ENCODE measurements around the gene ASXL1. TPM values are rescaled to one million over a fixed set of nuclear protein-coding genes. Genes with fewer than 3 reads are reported as not detected.

Gene ASXL1
- total and polyA plus RNA-seq, 2 experiments from 2014 or later, result 10.4 to 29.0 TPM

GRCh38 chr20:32350421-32350820 lies 7.7 kb upstream of the ASXL1 start:
- H3K79me2 ChIP-seq (replicated peaks; ENCODE audit: insufficient read depth), result no peaks in the 10 kb centered on the region
- no peaks in the 10 kb centered on the region for H3K9me2 ChIP-seq (ENCODE audit: insufficient read depth)
- peaks cover 6% of the 10 kb centered on the region for H3K27me3 Mint-ChIP-seq (ENCODE audit: insufficient read depth, low read depth, poor library complexity)
- H3K27me3 ChIP-seq (ENCODE audit: insufficient read depth), result peaks cover 17% of the 10 kb centered on the region; the same call in 1 of the 2 replicates
- H3K4me1 Mint-ChIP-seq, result no peaks in the 10 kb centered on the region
- H3K4me3 ChIP-seq, result no peak overlapping the region
- DNase-seq (ENCODE audit: low spot score) (no peak), ATAC-seq (no peak)
- no peak overlapping the region for H2AFZ ChIP-seq
- no peak overlapping the region for H3K4me3 Mint-ChIP-seq
- peaks cover 9% of the 10 kb centered on the region; the same call in 1 of the 2 replicates for H4K20me1 ChIP-seq (replicated peaks; ENCODE audit: insufficient read depth)
- no peaks in the 10 kb centered on the region for H3K36me3 ChIP-seq (ENCODE audit: insufficient read depth)
- no peak for TF ChIP-seq STAT1 (IDR thresholded peaks at IDR 0.05; ENCODE audit: unreplicated experiment)
- no peak for TF ChIP-seq ZNF462 (CRISPR knock-in tag; IDR thresholded peaks at IDR 0.05)
- TF ChIP-seq CREB1 (CRISPR knock-in tag; IDR thresholded peaks at IDR 0.05; ENCODE audit: low read depth), result no peak
- H3K9me3 Mint-ChIP-seq, result no peaks in the 10 kb centered on the region
- H3K27ac ChIP-seq (ENCODE audit: low read depth), result no peak overlapping the region
- 0 out of 2 replicates have a peak, but pooled peaks cover 2% of the 10 kb centered on the region for H3F3A ChIP-seq (replicated peaks; ENCODE audit: low read depth)
- H3K27ac Mint-ChIP-seq, result no peak overlapping the region
- H3K36me3 Mint-ChIP-seq (ENCODE audit: low read depth), result no peaks in the 10 kb centered on the region
- H3K4me2 ChIP-seq, result no peak overlapping the region
- H3K4me1 ChIP-seq (ENCODE audit: insufficient read depth), result no peaks in the 10 kb centered on the region

GRCh38 chr20:32352121-32352720 lies 5.9 kb upstream of the ASXL1 start:
- peaks cover 10% of the 10 kb centered on the region for H3K27me3 Mint-ChIP-seq (ENCODE audit: insufficient read depth, low read depth, poor library complexity)
- Histone ChIP-seq H3K36me3 (ENCODE audit: insufficient read depth) (no peaks in the 10 kb centered on the region), H3K4me3 (no peak overlapping the region), H3K4me2 (no peak overlapping the region), H3K79me2 (replicated peaks; ENCODE audit: insufficient read depth) (no peaks in the 10 kb centered on the region), H3K27me3 (ENCODE audit: insufficient read depth) (peaks cover 24% of the 10 kb centered on the region), H3F3A (replicated peaks; ENCODE audit: low read depth) (0 out of 2 replicates have a peak, but pooled peaks cover 5% of the 10 kb centered on the region), H3K9me2 (ENCODE audit: insufficient read depth) (no peaks in the 10 kb centered on the region), H3K27ac (ENCODE audit: low read depth) (no peak overlapping the region), H3K4me1 (ENCODE audit: insufficient read depth) (peaks cover 3% of the 10 kb centered on the region), H2AFZ (no peak overlapping the region), H4K20me1 (replicated peaks; ENCODE audit: insufficient read depth) (peaks cover 9% of the 10 kb centered on the region; the same call in 1 of the 2 replicates)
- no peaks in the 10 kb centered on the region for H3K9me3 Mint-ChIP-seq
- no peak overlapping the region for H3K4me3 Mint-ChIP-seq
- DNase-seq (ENCODE audit: low spot score) (no peak), ATAC-seq (no peak)
- no peaks in the 10 kb centered on the region for H3K36me3 Mint-ChIP-seq (ENCODE audit: low read depth)
- no peak overlapping the region for H3K27ac Mint-ChIP-seq
- H3K4me1 Mint-ChIP-seq, result peaks cover 2% of the 10 kb centered on the region; the same call in 2 of the 3 replicates
- TF ChIP-seq ZNF462 (CRISPR knock-in tag; IDR thresholded peaks at IDR 0.05), result no peak
- TF ChIP-seq ZNF331 (CRISPR knock-in tag; IDR thresholded peaks at IDR 0.05; ENCODE audit: low read depth), result no peak
- no peak for TF ChIP-seq NANOG (IDR thresholded peaks at IDR 0.05; ENCODE audit: borderline replicate concordance)
- no peak for TF ChIP-seq CREB1 (CRISPR knock-in tag; IDR thresholded peaks at IDR 0.05; ENCODE audit: low read depth)

Measured in GM23338 (cell line).